ENCODE data around the gene CTNNA2.
"Not testable (repeated sequence)": the region's sequence is repeated elsewhere in the genome, so short reads cannot be mapped to it uniquely, and the experiment has no call there.

The CTNNA2 gene

DNA sequence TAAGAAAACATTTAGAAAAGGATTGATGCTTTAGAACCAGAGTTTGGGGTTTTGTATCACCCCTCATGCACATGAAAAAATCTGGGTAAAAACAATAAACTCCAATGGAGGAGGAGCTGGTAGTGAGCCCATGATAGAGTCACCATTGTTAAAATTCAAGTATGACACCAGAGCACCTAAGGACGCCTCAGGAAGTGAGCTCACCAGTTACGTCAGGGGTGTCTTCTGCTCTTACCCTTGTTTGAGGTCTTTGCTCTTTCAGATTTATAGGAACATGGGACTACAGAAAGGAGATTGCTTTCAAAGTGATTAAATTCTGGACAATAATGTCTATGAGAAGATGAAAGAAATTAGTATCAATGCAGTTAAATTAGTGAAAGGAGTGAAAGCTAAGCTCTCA lies 685.2 kb downstream of the CTNNA2 start:
- Histone ChIP-seq H3K27me3 (ENCODE audit: low read depth, low read length) (no peaks in the 10 kb centered on the region), H3K36me3 (replicated peaks; ENCODE audit: low read depth, low read length) (no peaks in the 10 kb centered on the region), H4K20me1 (ENCODE audit: insufficient read depth, low read length) (no peaks in the 10 kb centered on the region), H3K27ac (ENCODE audit: low read length) (no peak overlapping the region), H3K4me1 (ENCODE audit: low read length) (no peaks in the 10 kb centered on the region), H3K79me2 (ENCODE audit: low read length) (no peaks in the 10 kb centered on the region), H3K9me3 (ENCODE audit: insufficient read depth, low read length) (no peaks in the 10 kb centered on the region), H3K4me2 (ENCODE audit: low read length) (no peak overlapping the region), H2AFZ (ENCODE audit: low read depth, low read length) (no peak overlapping the region), H3K4me3 (ENCODE audit: low read length) (no peak overlapping the region), H3K9ac (ENCODE audit: low read length) (no peak overlapping the region)
- TF ChIP-seq EZH2phosphoT487 (IDR thresholded peaks at IDR 0.05; ENCODE audit: low read depth): no peak
- TF ChIP-seq, protein P1, sequence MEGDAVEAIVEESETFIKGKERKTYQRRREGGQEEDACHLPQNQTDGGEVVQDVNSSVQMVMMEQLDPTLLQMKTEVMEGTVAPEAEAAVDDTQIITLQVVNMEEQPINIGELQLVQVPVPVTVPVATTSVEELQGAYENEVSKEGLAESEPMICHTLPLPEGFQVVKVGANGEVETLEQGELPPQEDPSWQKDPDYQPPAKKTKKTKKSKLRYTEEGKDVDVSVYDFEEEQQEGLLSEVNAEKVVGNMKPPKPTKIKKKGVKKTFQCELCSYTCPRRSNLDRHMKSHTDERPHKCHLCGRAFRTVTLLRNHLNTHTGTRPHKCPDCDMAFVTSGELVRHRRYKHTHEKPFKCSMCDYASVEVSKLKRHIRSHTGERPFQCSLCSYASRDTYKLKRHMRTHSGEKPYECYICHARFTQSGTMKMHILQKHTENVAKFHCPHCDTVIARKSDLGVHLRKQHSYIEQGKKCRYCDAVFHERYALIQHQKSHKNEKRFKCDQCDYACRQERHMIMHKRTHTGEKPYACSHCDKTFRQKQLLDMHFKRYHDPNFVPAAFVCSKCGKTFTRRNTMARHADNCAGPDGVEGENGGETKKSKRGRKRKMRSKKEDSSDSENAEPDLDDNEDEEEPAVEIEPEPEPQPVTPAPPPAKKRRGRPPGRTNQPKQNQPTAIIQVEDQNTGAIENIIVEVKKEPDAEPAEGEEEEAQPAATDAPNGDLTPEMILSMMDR (IDR thresholded peaks at IDR 0.05; ENCODE audit: low read depth, low read length): no peak

DNA sequence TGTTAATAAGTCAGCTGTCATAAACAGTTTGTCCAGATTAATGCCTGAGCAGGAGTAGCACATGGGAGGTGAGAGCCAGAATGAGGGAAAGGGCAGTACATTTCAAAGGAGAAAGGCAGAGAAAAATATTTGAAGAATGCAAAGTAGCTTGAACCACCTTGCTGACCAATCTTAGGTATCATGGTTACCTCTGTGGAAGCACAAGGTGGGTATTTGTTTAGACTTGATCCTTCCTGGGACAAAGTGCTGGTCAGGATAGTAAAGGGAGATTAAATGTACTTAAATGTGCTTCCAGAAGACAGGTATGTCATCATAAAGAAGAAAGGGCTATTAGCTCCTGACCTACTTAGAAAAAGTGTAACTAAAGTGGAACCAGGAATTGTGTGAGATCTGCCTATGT lies 686.7 kb downstream of the CTNNA2 start:
- H4K20me1 ChIP-seq (ENCODE audit: insufficient read depth, low read length): no peaks in the 10 kb centered on the region
- H2AFZ ChIP-seq (ENCODE audit: low read depth, low read length): no peak overlapping the region
- no peak overlapping the region for H3K4me3 ChIP-seq (ENCODE audit: low read length)
- no peaks in the 10 kb centered on the region for H3K4me1 ChIP-seq (ENCODE audit: low read length)
- H3K9ac ChIP-seq (ENCODE audit: low read length): no peak overlapping the region
- no peak overlapping the region for H3K4me2 ChIP-seq (ENCODE audit: low read length)
- H3K79me2 ChIP-seq (ENCODE audit: low read length): no peaks in the 10 kb centered on the region
- H3K36me3 ChIP-seq (replicated peaks; ENCODE audit: low read depth, low read length): no peaks in the 10 kb centered on the region
- H3K27ac ChIP-seq (ENCODE audit: low read length): no peak overlapping the region
- no peaks in the 10 kb centered on the region for H3K27me3 ChIP-seq (ENCODE audit: low read depth, low read length)
- H3K9me3 ChIP-seq (ENCODE audit: insufficient read depth, low read length): no peaks in the 10 kb centered on the region
- no peak for TF ChIP-seq EZH2phosphoT487 (IDR thresholded peaks at IDR 0.05; ENCODE audit: low read depth)
- TF ChIP-seq, protein P1 (IDR thresholded peaks at IDR 0.05; ENCODE audit: low read depth, low read length): no peak

DNA sequence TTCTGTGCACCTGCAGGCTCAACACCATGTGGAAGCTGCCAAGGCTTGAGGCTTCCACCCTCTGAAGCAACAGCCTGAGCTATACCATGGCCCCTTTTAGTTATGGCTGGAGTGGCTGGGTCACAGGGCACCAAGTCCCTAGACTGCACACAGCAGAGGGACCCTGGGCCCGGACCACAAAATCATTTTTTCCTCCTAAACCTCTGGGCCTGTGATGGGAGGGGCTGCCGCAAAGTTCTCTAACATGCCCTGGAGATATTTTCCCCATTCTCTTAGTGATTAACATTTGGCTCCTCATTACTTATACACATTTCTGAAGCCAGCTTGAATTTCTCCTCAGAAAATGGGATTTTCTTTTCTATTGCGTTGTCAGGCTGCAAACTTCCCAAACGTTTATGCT lies 691.1 kb downstream of the CTNNA2 start:
- not testable (repeated sequence) for H3K27ac ChIP-seq (ENCODE audit: low read length); H3K79me2 ChIP-seq (ENCODE audit: low read length); H3K4me3 ChIP-seq (ENCODE audit: low read length); H3K4me1 ChIP-seq (ENCODE audit: low read length); H3K9me3 ChIP-seq (ENCODE audit: insufficient read depth, low read length); H3K27me3 ChIP-seq (ENCODE audit: low read depth, low read length); H4K20me1 ChIP-seq (ENCODE audit: insufficient read depth, low read length); H2AFZ ChIP-seq (ENCODE audit: low read depth, low read length); H3K9ac ChIP-seq (ENCODE audit: low read length); H3K36me3 ChIP-seq (replicated peaks; ENCODE audit: low read depth, low read length); H3K4me2 ChIP-seq (ENCODE audit: low read length)

DNA sequence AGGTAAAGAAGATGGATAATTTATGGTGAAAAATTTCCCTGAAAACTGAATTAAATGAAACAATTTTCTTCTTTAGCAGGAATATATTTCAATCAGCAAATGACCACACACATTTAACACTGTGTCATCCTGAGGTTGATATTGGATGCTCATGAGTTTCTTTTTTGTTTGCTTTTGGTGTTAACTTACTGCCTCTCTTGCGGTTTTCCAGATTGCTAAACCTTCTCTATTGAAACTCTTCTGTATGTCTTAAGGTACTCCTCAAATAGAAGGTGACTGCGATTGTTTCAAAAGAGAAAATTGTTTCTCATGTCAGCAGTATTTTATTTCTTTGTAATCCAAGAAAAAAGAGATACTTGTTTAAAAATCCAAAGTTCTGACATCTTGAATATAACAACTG lies 692.6 kb downstream of the CTNNA2 start:
- no peak for TF ChIP-seq EZH2phosphoT487 (IDR thresholded peaks at IDR 0.05; ENCODE audit: low read depth)
- TF ChIP-seq, protein P1 (IDR thresholded peaks at IDR 0.05; ENCODE audit: low read depth, low read length): no peak
- Histone ChIP-seq H2AFZ (ENCODE audit: low read depth, low read length) (no peak overlapping the region), H3K4me3 (ENCODE audit: low read length) (no peak overlapping the region), H3K27ac (ENCODE audit: low read length) (no peak overlapping the region), H3K4me1 (ENCODE audit: low read length) (no peaks in the 10 kb centered on the region), H3K4me2 (ENCODE audit: low read length) (no peak overlapping the region), H3K9me3 (ENCODE audit: insufficient read depth, low read length) (no peaks in the 10 kb centered on the region), H4K20me1 (ENCODE audit: insufficient read depth, low read length) (no peaks in the 10 kb centered on the region), H3K36me3 (replicated peaks; ENCODE audit: low read depth, low read length) (no peaks in the 10 kb centered on the region), H3K9ac (ENCODE audit: low read length) (no peak overlapping the region), H3K27me3 (ENCODE audit: low read depth, low read length) (no peaks in the 10 kb centered on the region; the same call in 1 of the 2 replicates), H3K79me2 (ENCODE audit: low read length) (no peaks in the 10 kb centered on the region)

DNA sequence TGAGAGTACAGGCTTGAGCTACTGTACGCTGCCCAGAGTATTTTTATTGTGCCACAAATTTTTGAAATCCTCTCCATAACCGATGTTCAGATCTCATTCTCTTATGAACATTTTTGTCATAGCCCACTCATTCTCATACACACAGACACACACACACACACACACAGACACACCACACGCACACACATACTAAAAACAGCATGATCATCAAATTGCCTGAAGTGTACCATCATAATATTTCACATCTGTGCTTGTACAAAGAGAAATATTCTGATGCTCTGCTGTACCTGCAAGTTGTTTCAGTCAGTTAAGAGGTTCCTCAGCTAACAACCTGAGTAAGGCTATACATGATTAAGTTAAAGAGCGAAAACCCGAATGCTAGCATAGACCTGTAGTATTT lies 696.6 kb downstream of the CTNNA2 start:
- Histone ChIP-seq H3K4me3 (ENCODE audit: low read length) (no peak overlapping the region), H2AFZ (ENCODE audit: low read depth, low read length) (no peak overlapping the region), H3K79me2 (ENCODE audit: low read length) (no peaks in the 10 kb centered on the region), H3K4me1 (ENCODE audit: low read length) (no peaks in the 10 kb centered on the region), H4K20me1 (ENCODE audit: insufficient read depth, low read length) (no peaks in the 10 kb centered on the region), H3K9me3 (ENCODE audit: insufficient read depth, low read length) (no peaks in the 10 kb centered on the region), H3K27ac (ENCODE audit: low read length) (no peak overlapping the region), H3K27me3 (ENCODE audit: low read depth, low read length) (no peaks in the 10 kb centered on the region; the same call in 1 of the 2 replicates), H3K9ac (ENCODE audit: low read length) (no peak overlapping the region), H3K4me2 (ENCODE audit: low read length) (no peak overlapping the region), H3K36me3 (replicated peaks; ENCODE audit: low read depth, low read length) (no peaks in the 10 kb centered on the region)
- TF ChIP-seq, protein P1 (IDR thresholded peaks at IDR 0.05; ENCODE audit: low read depth, low read length): no peak

Measured in OCI-LY3 (cell line).